ENCODE measurements around the gene CACNA1S. TPM values are rescaled to one million over a fixed set of nuclear protein-coding genes. Genes with fewer than 3 reads are reported as not detected.

CACNA1S gene
- total and polyA plus RNA-seq, 2 of the 13 experiments (the other 11 are each of a cell fraction or from before 2014, with no cell fraction given) = not detected

DNA sequence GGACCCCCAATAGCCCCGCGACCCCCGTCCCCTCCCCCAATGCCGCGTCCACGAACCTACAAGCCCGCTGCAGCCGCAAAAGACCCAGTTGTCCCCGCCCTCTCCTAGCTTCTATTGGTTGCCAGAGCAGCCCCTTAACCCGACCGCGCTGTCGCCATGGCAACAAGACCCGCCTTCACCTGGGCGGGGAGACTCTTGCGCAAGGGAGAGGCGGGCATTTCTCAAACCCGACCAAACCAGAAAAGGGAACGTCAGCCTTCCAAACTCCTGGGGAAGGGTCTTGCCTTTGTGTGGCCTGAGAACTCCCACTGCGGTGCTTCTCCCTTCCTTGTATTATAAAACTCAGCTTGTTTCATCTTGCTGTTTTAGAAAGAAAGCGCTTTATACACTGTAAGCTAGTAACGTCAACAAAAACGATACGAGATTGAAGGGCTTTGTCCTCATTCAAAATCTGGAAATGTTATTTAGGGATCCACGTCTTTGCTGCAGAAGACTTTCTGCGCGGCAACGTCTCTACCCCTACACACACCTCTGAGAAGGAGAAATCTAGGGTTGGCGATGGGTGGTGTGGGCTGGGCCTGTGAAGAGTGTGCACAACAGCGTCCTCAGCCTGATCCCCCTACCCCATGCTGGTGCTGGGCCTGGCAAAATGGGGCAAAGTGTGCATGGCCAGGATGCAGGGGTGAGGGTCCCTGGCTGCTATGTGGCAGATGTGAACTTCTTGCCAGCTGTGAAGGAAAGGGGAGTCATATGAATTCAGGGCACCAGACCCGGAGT, 42.4 kb upstream of the CACNA1S start, which contains the start of gene TMEM9 (continued):
- no peak for TF ChIP-seq ZBTB49 (CRISPR knock-in tag; IDR thresholded peaks at IDR 0.05; ENCODE audit: borderline replicate concordance)
- TF ChIP-seq NCOR1 (IDR thresholded peaks at IDR 0.05; ENCODE audit: borderline replicate concordance, low read length) = 0 out of 2 replicates have a peak, but pooled peaks have one; percentile 41
- TF ChIP-seq CSRNP1 (CRISPR knock-in tag; IDR thresholded peaks at IDR 0.05) = no peak
- TF ChIP-seq CEBPB (IDR thresholded peaks at IDR 0.05; ENCODE audit: borderline replicate concordance, low read depth, low read length) = peak; percentile 100
- TF ChIP-seq ZSCAN12 (CRISPR knock-in tag; IDR thresholded peaks at IDR 0.05) = no peak
- TF ChIP-seq, protein P1, sequence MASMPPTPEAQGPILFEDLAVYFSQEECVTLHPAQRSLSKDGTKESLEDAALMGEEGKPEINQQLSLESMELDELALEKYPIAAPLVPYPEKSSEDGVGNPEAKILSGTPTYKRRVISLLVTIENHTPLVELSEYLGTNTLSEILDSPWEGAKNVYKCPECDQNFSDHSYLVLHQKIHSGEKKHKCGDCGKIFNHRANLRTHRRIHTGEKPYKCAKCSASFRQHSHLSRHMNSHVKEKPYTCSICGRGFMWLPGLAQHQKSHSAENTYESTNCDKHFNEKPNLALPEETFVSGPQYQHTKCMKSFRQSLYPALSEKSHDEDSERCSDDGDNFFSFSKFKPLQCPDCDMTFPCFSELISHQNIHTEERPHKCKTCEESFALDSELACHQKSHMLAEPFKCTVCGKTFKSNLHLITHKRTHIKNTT (CRISPR knock-in tag; IDR thresholded peaks at IDR 0.05) = no peak
- no peak for TF ChIP-seq ZNF207 (IDR thresholded peaks at IDR 0.05; ENCODE audit: borderline replicate concordance)
- TF ChIP-seq ZNF263 (CRISPR knock-in tag; IDR thresholded peaks at IDR 0.05) = no peak; the same call in 1 of the 2 replicates
- TF ChIP-seq CHCHD3 (CRISPR knock-in tag; IDR thresholded peaks at IDR 0.05) = no peak
- TF ChIP-seq TFE3 (CRISPR knock-in tag; IDR thresholded peaks at IDR 0.05) = no peak
- no peak for TF ChIP-seq HIVEP1 (CRISPR knock-in tag; IDR thresholded peaks at IDR 0.05)
- no peak for TF ChIP-seq AHR (CRISPR knock-in tag; IDR thresholded peaks at IDR 0.05)
- no peak for TF ChIP-seq HCFC1 (IDR thresholded peaks at IDR 0.05; ENCODE audit: low read depth, low read length)
- TF ChIP-seq ZNF574 (CRISPR knock-in tag; IDR thresholded peaks at IDR 0.05) = 0 out of 2 replicates have a peak, but pooled peaks have one; percentile 4
- no peak for TF ChIP-seq SYNCRIP (IDR thresholded peaks at IDR 0.05; ENCODE audit: insufficient read depth, low read depth, low read length)
- TF ChIP-seq, protein P2, sequence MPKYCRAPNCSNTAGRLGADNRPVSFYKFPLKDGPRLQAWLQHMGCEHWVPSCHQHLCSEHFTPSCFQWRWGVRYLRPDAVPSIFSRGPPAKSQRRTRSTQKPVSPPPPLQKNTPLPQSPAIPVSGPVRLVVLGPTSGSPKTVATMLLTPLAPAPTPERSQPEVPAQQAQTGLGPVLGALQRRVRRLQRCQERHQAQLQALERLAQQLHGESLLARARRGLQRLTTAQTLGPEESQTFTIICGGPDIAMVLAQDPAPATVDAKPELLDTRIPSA (CRISPR knock-in tag; IDR thresholded peaks at IDR 0.05; ENCODE audit: borderline replicate concordance) = no peak
- no peak for TF ChIP-seq ZNF430 (CRISPR knock-in tag; IDR thresholded peaks at IDR 0.05)
- 0 out of 2 replicates have a peak, but pooled peaks have one; percentile 31 for TF ChIP-seq ZMYM3 (CRISPR knock-in tag; IDR thresholded peaks at IDR 0.05)
- no peak for TF ChIP-seq ARNT2 (CRISPR knock-in tag; IDR thresholded peaks at IDR 0.05; ENCODE audit: low read depth)
